Right lobe of liver (tissue), 4 donors: ENCODE measurements around the gene ADARB1.

Experiments used
- CTCF ChIP-seq, 4 donors: fragments of 200-600 bp in 3 of 4; fragments of 450-650 bp in 1 of 4; IDR thresholded peaks; one replicate each; pipeline versions ENCODE4 v1.5.1 to v1.8.0; 2016 to 2022; ENCODE audit warnings: antibody characterized with exemption in 4 of 4, mild to moderate bottlenecking in 2 of 4
- POLR2A ChIP-seq: fragments of 450-650 bp; IDR thresholded peaks from one replicate; pipeline ENCODE4 v1.6.1; 2017; ENCODE audit warnings: antibody characterized with exemption, mild to moderate bottlenecking
- donor health status: DM: no; HTN: no; CAD: no.
- donor health status: DM: no; HTN: no; CAD: no.
- donor health status: DM: no; HTN: yes; CAD: no.

DNA sequence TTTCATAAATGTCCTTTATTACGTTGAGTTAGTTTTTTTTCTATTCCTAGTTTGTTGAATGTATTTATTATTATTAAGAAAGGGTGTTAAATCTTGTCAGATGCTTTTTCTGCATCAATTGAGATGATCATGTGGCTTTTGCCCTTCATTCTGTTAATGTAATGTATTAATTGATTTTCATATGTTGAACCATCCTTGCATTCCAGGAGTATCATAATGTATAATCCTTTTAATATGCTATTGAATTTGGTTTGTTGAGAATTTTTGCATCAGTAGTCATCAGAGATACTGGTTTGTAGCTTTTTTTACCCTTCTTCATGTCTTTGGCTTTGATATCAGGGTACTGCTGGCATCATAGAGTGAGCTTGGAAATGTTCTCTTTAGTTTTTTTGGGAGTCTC lies 113.3 kb downstream of the ADARB1 start:
- no peak for TF ChIP-seq CTCF (IDR thresholded peaks at IDR 0.05)
- no peak for TF ChIP-seq POLR2A
